ENCODE results near the gene BIRC6.
"Not testable (repeated sequence)": the region's sequence is repeated elsewhere in the genome, so short reads cannot be mapped to it uniquely, and the experiment has no call there.

The BIRC6 gene

DNA sequence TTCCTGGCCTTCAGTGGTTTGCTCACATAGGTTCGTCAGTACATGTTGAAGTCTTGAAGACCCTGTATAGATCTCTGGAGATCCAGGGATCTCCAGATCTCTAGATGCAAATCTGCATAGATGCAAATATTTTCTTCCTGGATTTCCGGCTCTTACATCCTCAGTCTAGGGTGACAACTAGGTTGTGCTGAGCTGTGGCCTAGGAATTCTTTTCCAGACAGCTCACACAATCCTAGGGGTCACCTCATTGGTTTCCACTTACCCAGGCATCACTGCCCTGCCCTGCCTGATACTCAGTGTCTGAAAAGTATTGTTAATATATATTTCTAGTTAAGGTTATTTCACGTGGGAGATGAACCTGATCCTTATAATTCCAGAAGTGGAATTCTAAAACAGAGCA, 165.9 kb downstream of the BIRC6 start:
- no peak for DNase-seq

DNA sequence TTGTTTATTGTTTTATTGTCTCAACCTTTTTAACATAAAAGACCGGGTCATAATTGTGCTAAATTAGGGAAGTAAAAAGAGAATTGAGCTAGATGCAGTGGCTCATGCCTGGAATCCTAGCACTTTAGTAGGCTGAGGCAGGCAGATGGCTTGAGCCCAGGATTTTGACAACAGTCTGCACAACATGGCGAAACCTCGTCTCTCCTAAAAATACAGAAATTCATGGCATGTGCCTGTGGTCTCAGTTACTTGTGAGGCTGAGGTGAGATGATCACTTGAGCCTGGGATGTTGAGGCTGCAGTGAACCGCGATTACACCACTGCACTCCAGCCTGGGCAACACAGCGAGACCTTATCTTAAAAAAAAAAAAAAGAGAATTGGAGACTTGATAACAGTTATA, 166.9 kb downstream of the BIRC6 start:
- DNase-seq: no peak

DNA sequence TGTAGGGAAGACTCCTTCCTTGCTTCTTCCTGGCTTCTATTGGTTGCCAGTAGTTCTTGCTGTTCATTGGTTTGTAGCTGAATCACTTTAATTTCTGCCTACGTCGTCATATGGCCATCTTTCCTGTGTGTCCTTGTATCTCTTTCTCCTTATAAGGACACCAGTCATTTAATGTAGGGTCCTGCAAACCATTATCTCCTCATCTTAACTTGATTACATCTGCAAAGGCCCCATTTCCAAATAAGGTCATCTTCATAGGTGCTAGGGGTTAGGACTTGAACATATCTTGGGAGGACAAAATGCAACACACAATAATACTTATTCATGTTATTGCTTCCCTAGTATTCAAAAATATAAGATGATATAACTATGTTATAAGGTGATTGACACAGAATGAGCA, 175.5 kb downstream of the BIRC6 start:
- DNase-seq: no peak

DNA sequence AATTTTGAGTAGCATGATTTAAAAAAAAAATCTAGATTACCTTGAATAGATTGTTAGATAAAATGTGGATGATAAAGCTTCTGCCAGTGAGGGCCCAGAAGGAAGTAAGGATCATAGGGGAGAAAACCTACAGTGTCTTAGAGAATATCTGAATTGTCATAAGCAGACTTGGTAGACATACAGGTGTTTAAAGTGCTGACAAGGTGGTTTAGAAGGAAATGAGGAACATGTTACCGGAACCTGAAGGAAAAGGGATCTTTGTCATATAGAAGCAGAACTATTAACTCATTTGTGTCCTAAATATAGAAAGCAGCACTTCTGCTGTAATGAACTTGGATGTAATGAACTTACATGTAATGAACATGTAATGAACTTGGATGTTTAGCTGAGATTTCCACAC, 176.1 kb downstream of the BIRC6 start:
- no peak for DNase-seq

DNA sequence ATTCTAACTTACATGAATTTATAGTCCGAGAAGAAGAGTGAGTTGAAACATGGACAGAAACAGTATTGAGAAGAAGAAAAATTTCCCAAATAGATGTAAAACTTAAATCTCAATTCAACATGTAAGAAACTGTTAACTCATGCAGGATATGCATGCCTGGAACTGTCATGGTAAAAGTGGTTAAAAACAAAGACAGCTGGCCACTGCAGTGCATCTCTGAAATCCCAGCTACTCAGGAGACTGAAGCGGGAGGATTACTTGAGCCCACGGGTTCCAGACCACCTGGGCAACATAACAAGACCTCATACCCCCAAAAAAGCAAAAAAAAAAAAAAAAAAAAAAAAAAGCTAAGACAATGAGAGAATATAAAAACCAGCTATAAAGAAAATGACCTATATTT, 178.0 kb downstream of the BIRC6 start:
- no peak for DNase-seq

DNA sequence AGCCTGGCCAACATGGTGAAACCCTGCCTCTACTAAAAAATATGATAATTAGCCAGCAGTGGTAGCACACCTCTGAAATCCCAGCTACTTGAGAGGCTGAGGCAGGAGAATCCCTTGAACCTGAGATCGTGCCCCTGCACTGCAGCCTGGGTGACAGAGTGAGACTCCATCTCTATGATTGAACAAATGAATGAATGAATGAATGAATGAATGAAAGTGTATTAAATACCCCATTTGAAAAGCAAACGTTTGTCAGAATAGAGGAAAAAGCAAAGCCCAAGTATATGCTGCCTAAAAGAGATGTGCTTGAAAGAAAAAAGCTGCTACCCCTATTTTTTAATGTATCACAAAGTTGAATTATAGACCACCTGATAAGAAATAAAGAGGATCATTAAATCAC, 181.9 kb downstream of the BIRC6 start:
- DNase-seq: no peak

DNA sequence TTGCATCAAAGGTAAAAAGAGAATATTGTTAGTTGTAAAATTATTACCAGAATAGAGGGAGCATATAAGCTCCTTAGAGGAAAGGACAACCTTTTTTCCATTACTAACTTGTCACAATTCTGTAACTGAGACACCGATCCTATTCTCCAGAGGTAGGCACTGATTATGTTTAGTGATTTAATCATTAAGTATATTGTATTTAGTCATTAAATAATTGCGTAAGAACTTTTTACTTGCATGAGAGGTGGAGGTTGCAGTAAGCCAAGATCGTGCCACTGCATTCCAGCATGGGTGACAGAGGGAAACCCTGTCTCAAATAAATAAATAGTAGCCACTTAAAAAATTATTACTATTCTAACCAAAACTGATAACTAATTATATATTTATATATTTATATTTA, 195.7 kb downstream of the BIRC6 start:
- DNase-seq: not testable (repeated sequence)

DNA sequence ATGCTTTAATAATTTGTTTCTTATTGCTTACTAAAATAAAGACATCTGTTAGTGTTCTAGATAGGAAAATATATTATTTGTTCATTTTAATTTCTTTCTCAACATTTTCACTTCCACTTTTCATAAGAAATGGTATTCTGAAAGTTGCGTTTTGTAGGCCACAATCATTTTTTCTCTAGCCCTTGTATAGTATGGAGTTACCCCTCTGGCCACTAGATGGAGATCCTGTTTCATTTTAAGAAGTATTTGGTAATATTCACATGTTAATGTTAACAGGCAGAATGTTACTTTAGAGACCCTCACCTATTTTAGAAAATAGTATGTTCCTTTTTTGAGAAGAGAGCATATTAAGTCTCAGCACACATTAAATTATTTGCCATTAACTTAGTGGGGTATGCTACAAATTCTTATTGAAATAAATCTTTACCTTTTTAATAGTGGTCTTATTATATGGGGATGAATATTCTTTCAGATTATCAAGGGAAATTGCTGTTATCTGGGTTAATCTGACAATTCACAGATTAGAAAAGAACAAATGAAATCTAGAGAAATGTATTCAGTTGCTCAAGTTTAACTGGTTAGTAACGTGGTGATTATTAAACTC, 197.1 kb downstream of the BIRC6 start:
- DNase-seq: no peak

DNA sequence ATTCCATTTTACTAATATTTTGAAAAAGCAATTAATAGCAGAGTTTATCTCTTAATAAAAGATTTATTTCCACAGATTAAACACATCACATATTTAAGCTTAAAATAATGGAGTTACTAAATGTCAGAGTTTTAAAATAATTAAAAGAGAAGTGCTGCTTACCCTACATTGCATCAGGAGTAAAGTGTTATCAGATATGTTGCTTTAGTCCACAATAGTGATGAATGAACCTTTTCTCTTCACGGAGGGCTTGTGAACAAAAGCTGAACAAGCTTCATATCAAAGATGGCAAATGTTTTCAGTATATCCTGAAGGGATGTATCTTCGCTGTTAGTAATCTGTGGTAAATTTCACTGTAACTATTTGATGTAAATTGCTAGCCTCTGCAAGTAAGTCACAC, 201.7 kb downstream of the BIRC6 start:
- DNase-seq: no peak

DNA sequence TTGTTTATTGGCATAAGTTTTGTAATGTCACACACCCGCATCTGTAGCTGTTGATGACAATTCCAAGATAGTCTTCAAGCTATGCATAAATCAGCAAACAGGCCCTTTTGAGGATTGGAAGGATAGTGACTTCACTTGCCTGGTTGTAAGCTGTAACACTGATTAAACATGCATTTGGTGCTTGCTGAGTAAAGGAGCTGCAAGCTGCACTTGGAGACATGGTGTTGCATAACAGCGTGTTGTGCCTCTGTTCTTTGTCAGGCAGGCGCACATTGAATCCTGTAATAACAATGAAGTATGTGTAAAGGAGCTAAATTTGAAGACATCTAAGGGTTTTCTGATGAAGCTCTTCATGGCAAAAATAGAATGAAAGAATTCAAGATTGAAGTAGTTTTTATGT, 202.3 kb downstream of the BIRC6 start:
- DNase-seq: no peak

DNA sequence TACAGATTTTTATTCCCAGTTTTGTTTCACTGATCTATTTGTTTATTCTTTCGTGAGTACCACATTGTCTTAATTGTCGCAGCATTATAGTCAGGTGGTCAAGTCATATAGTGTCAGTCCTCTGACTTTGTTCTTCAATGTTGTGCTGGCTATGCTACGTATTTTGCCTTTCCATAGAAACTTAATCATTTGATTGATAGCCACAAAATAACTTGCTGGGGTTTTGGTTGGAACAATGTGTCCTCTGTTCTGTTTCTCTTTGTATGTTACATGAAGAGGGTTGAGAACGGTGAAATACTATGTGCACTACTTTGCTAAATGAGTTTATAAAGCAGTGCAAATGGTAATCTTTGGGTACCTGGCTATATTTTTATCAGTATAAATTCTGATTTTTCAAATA, 206.1 kb downstream of the BIRC6 start:
- no peak for DNase-seq

DNA sequence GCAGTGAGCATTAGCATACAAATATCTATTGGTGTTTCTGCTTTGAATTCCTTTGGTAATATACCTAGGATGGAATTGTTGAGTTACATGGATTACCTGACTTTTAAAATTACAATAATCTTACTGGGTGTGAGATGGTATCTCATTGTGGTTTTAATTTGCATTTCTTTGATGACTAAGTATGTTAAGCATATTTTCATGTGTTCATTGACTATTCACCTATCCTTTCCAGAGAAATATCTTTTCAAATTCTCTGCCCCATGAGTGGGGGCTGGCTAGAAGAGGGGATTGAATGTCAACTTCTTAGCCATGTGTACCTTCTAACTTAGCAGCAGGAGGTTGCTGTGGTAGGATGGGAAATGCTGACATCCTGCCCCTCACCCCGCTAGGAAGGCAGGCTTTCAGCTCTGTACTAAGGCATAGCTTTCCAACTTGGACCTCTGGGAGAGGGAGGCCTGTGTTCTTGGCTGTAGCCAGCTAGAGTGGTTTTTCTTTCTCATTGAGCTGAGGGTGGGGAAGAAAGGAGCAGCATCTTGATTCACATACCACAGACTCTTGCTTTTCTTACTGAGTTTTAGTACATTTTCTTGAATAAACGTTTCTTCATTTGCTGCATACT, 207.7 kb downstream of the BIRC6 start:
- no peak for DNase-seq

DNA sequence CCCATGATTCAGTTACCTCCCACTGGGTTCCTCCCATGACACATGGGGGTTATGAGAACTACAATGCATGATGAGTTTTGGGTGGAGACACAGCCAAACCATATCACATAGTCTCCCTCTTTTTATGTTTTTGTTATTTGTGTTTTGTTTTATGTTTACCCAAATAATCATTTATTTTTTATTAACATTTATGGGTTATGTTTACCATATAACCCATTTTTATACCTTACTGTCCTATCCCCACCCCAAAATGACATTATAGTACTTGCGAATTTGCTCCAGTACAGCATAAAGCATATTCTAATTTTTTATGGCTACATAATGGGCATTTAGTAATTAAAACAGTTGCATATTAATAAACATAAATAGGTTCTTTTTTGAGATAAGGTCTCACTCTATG, 209.1 kb downstream of the BIRC6 start:
- DNase-seq: no peak

DNA sequence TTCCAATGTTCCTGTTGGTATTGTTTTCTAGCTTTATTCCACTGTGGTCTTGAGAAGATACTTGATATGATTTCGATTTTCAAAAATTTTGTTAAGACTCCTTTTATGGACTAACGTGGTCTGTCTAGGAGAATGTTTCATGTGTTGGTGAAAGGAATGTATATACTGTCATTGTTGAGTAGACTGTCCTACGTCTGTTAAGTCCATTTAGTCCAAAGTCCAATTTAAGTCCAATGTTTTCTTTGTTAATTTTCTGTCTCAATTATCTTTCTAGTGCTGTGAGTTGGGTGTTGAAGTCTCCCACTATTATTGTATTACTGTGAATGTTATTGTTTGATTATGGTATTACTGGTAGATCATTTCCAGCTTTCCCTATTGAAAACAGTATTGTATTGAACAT, 215.2 kb downstream of the BIRC6 start:
- no peak for DNase-seq

DNA sequence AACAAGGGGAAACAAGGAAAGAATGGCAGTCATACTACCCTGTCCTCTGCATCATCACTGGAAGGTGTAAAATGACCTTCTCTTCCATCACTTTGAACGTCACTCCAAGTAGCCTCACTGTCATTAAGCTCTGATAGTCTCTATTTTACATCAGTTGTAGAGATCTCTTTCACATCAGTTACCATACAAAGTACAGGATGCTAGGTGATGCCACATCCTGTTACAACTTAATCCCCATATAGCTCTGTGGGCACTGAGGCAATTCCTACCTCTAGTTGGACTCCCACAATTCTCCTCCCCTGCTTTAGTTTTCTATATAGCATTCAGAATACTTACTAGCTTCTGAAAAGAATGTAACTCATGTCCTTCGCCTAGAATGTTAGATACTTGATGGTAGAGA, 215.9 kb downstream of the BIRC6 start:
- DNase-seq: no peak

DNA sequence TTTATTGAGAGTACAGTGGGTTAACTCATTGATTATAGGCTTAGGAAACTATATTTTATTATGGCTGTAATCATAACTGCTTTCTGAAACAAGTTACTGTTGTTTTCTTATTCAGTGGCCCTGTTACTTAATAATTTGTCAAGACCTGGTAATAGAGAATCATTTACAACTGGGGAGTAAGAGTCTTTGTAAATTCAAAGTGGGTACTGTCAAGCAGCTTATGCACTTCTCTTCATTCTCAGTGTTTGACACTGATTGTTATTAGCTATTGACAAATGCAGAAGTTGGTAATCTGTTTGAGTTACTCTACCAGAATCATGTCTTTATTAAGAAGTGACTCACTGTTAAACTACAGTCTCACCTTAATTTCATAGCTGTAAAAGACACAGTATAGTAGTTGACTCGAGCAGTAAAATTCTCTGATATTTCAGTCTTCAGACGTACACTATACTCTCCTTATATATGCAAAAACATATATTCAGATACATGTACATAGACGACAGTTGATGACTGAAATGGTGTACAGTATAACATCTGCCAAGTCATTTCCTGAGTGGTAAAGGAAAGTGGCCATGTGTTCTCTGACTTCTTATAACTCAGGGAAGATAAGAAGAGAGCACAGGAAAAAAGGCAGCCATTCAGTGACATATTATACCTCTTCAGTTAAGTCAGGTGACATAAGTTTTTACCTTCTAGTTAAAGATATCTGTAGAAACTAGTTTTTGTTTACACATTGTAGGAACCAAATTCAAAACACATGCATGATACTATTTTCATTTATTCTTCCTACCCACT, 235.0 kb downstream of the BIRC6 start:
- DNase-seq: no peak

DNA sequence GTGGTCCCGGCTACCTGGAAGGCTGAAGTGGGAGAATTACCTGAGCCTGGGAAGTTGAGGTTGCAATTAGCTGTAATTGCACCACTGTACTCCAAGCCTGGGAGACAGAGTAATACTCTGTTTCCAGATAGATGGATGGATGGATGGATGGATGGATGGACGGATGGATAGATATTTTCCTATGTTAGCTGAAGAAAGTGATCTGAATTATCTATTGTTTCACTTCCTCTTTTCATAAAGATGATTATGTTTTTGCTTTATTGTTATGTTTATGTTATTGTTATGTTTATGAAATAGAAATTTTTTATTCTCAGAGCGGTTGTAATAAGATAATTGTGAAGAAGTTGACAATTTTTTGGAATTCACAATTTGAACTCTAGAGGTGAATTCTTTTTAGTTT, 237.8 kb downstream of the BIRC6 start:
- no peak for DNase-seq

DNA sequence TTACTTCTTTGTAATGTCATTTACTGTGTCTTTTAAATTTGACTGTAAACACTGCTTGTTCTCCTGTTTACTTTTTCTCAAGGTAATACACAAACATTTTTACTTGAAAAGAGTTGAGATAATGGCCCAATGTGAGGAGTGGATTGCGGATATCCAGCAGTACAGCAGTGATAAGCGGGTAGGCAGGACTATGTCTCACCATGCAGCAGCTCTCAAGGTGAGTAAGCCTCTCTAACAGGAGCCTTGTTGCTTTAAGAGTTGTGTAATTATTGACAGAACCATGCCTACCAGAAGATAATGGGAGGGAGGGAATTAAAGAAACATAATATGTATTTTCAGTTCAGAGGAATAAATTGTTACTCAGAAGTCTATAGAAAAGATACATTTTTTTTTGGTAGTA, 254.5 kb downstream of the BIRC6 start:
- no peak for DNase-seq

DNA sequence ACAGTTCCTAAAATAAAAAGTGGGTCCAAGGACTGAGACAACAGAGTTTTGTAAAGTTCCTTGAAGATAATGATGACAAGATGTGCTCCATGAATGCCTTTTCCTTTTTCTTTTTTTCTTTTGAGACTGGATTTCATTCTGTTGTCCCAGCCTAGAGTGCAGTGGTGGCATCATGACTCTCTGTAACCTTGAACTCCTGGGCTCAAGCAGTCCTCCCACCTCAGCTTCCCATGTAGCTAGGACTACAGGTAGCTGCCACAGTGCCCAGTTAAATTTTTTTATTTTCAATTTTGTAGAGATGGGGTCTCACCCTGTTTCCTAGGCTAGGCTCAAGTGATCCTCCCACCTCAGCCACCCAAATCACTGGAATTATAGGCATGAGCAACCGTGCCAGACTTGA, 254.9 kb downstream of the BIRC6 start:
- DNase-seq: no peak

DNA sequence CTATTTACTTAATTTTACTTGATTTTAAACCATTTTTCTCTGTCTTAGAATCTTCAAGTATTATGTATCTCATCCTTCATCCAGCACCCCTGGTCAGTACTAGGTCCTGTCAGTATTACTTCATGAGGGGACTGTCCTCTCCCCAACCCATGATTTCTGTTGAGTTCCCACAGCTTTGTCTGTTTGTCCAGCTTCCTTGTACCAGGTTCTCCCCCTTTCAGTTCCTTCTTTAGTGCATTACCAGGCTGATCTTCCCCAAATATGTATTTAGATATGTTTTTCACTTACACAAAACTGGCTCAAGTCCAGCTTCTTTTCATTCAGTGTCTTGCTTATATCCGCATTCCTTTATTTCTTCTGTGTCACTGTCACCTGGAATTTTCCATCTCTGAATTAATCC, 257.3 kb downstream of the BIRC6 start:
- no peak for DNase-seq

DNA sequence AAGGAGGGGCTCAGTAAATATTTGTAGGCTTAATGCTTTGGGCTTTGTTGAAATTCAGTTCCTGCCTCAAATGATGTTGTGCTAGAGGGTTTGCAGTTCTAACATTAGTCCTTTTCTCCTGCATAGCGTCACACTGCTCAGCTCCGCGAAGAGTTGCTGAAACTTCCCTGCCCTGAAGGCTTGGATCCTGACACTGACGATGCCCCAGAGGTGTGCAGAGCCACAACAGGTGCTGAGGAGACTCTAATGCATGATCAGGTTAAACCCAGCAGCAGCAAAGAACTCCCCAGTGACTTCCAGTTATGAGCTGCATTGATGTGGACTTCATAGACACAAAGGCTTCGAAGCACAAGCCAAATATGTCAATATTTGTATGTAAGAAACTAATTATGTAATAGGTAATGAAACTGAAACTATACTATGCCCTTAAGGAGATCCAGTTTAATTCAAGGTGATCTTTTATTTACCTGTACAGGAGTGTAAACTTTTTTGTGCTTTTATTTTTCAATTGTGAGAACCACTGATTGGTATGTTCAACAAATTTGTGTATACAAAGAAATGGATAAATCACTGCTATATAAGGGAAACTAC, 260.9 kb downstream of the BIRC6 start:
- no peak for DNase-seq

DNA sequence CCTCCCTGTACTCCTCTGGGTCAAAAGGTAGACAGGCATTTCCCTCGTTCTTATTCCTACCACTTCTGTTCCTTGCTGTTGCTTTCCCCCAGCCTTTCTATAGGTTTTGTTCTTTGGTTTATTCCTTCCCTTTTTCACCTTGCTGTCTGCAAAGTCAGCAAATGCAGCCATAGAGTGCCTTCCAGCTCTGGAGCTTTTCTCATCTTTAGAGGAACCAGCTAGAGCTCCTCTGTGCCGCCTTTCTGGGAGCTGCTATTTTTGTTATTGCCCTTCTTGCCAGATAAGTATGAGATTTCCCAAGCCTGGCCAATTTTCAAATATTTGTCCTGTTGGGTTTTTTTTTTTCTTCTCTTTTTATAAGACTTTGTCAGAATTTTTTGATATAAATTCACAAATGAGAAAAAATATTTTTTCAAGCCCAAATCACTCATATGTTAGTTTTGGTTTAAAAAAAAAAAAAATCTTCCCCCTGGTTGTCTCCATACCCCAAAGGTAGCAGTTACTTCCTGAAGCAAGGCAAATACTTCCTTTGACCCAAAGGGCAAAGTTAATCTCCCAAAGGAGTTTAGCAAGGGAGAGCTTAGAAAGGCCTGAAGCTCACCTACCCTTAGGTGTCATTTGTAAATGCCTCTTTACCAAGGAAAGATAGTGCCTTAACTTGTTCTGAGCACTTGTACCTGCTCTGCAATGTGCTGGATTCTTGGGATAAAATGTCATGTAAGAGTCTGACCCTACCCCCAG, 265.9 kb downstream of the BIRC6 start:
- no peak for DNase-seq

DNA sequence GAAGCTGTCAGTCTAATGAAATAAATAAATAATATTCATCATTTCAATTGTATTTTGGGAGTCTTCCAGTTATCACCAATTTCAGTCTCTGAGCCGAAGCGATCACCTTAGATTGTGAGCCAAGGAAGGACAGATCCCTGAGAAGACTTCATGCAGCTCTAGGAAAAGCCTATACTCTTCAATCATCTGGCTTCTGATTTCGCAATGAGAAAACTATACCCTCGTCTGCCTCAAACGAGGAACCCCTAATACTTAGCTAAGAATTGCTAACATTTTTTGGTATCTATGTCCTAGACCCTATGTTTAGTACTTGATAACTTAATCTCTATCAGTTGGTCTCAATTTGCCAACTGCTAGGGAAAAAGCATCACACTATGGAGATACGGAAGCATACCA, 266.5 kb downstream of the BIRC6 start:
- no peak for DNase-seq
